Pancreas (tissue), 10 donors: ENCODE results near the gene ZNF362. TPM values are rescaled to one million over a fixed set of nuclear protein-coding genes. Genes with fewer than 3 reads are reported as not detected.

Experiments used
- ATAC-seq, 4 donors: fragments of 200-7000 bp; cut with Tn5 transposase; one replicate each; pipeline versions ENCODE4 v1.8.0 to v1.9.1; 2020; ENCODE audit warnings: mild to moderate bottlenecking in 4 of 4, moderate library complexity in 4 of 4
- DNase-seq, 6 donors: peaks; one replicate each; pipeline ENCODE4 v3.0.0-alpha.2; 2020
- FAIRE-seq: peaks from 2 replicates; lab custom pipeline; 2012; peaks lifted over from hg19 to GRCh38; lab: Jason Lieb, UNC
- H3K27ac ChIP-seq, 4 donors: fragments of 200-600 bp; sonication (generic); 1 replicate in 3 of 4; 2 replicates in 1 of 4; pipeline versions ENCODE4 v1.5.0 to v1.8.0; 2020
- H3K27me3 ChIP-seq, 4 donors: fragments of 200-600 bp; one replicate each; pipeline ENCODE4 v1.8.0; 2021
- H3K36me3 ChIP-seq, 3 donors: fragments of 200-600 bp; sonication (generic) in 1 of 3; one replicate each; pipeline versions ENCODE4 v1.5.0 to v1.8.0; 2020 to 2021
- H3K4me1 ChIP-seq, 3 donors: fragments of 200-600 bp; one replicate each; pipeline ENCODE4 v1.8.0; 2021
- H3K4me3 ChIP-seq, 4 donors: fragments of 200-600 bp; sonication (generic) in 2 of 4; one replicate each; pipeline versions ENCODE4 v1.5.0 to v1.8.0; 2020 to 2021
- H3K9me3 ChIP-seq, 4 donors: fragments of 200-600 bp; one replicate each; pipeline ENCODE4 v1.8.0; 2021
- CTCF ChIP-seq, 4 donors: fragments of 200-600 bp; sonication (generic) in 3 of 4; IDR thresholded peaks; one replicate each; pipeline versions ENCODE4 v1.5.0 to v1.8.0; 2021; ENCODE audit warnings: antibody characterized with exemption in 4 of 4
- WGBS, 2 donors: extraction: QIAGEN DNeasy Blood & Tissue Kit; methylation state at CpG; one replicate each; pipeline ENCODE4 v1.1.7; 2013; 5-methylcytosine and 5-hydroxymethylcytosine counted together
- intact Hi-C, 3 donors: fragments of 100-400 bp; cut with DNase I; formaldehyde crosslinking; loops; one replicate each; pipeline versions ENCODE4 v1.11.1 to v1.14.2; 2022
- polyA plus RNA-seq, 2 donors: library from polyadenylated mRNA; stranded (reverse); fragments of 200-250 nt; gene quantifications; one replicate each; pipeline ENCODE4 v1.2.3, GENCODE V29; 2013
- total RNA-seq, 6 donors: library from RNA; stranded (reverse); fragmentation: NEBNext Ultra II Directional in 4 of 6; extraction: Animal tissue kit (Norgen Biotek cat#: 25700) in 4 of 6; gene quantifications; one replicate each; pipeline versions ENCODE4 v1.2.1 to v1.2.4, GENCODE V29; 2021 to 2023
- donor health status: healthy with polysubstance abuse.
- donor health status: DM: no; HTN: no; CAD: no; lungs with moderate emphysema.
- donor health status: DM: no; HTN: no; CAD: no.
- donor health status: control.
- donor health status: control.
- donor health status: Bipolar disorder and iron deficiency.
- donor health status: DM: yes; HTN: yes; CAD: no.
- donor health status: DM: no; HTN: no; CAD: no.
- donor health status: DM: no; HTN: no; CAD: no.
- donor health status: DM: yes; HTN: yes; CAD: no.

The ZNF362 gene
- total and polyA plus RNA-seq, 8 donors = 11.8 to 19.7 (median 13.9) TPM

GRCh38 chr1:33314416-33314815, 58.1 kb downstream of the ZNF362 start:
- Histone ChIP-seq H3K27me3 (no peaks in the 10 kb centered on the region), H3K27ac (no peak overlapping the region), H3K4me1 (no peaks in the 10 kb centered on the region), H3K4me3 (no peak overlapping the region), H3K9me3 (no peaks in the 10 kb centered on the region), H3K36me3 (no peaks in the 10 kb centered on the region)
- DNase-seq (peak in 1 of 6 donors; percentile 21), FAIRE-seq (no peak), ATAC-seq (no peak)
- intact Hi-C loops = no loop called here
- WGBS, 2 donors = 86 to 89% methylated on average over 9 of the region's 9 CpGs
- no peak for TF ChIP-seq CTCF (IDR thresholded peaks at IDR 0.05)

GRCh38 chr1:33316601-33317000, 60.3 kb downstream of the ZNF362 start:
- ATAC-seq (no peak), FAIRE-seq (no peak), DNase-seq (peak in 1 of 6 donors; percentile 16)
- H3K27me3 ChIP-seq = no peaks in the 10 kb centered on the region
- intact Hi-C loops = no loop called here
- no peak for TF ChIP-seq CTCF (IDR thresholded peaks at IDR 0.05)
- H3K27ac ChIP-seq = no peak overlapping the region
- H3K9me3 ChIP-seq = no peaks in the 10 kb centered on the region
- H3K4me1 ChIP-seq = no peaks in the 10 kb centered on the region
- no peak overlapping the region for H3K4me3 ChIP-seq
- H3K36me3 ChIP-seq = no peaks in the 10 kb centered on the region
- 52 to 85% methylated on average over 2 of the region's 2 CpGs for WGBS, 2 donors

GRCh38 chr1:33317354-33317753, 61.1 kb downstream of the ZNF362 start:
- Histone ChIP-seq H3K36me3 (no peaks in the 10 kb centered on the region), H3K9me3 (no peaks in the 10 kb centered on the region), H3K4me3 (no peak overlapping the region), H3K27me3 (no peaks in the 10 kb centered on the region), H3K27ac (no peak overlapping the region), H3K4me1 (no peaks in the 10 kb centered on the region)
- TF ChIP-seq CTCF (IDR thresholded peaks at IDR 0.05) = no peak
- intact Hi-C loops = no loop called here
- 62 to 76% methylated on average over 1 of the region's 1 CpG for WGBS, 2 donors
- ATAC-seq = no peak
- no peak for DNase-seq
- no peak for FAIRE-seq

- intact Hi-C loops = no loop called here
- no peak for DNase-seq
- no peaks in the 10 kb centered on the region for H3K9me3 ChIP-seq
- H3K4me1 ChIP-seq = no peaks in the 10 kb centered on the region
- no peaks in the 10 kb centered on the region for H3K27me3 ChIP-seq
- no peak for TF ChIP-seq CTCF (IDR thresholded peaks at IDR 0.05)
- no peak for ATAC-seq
- no peak overlapping the region for H3K27ac ChIP-seq
- WGBS, 2 donors = 72 to 79% methylated on average over 6 of the region's 6 CpGs
- H3K4me3 ChIP-seq = no peak overlapping the region
- no peak for FAIRE-seq
- peaks cover 0 to 4% (median 0%) of the 10 kb centered on the region in 3 donors for H3K36me3 ChIP-seq
Observed at GRCh38 chr1:33317946-33318345, 61.7 kb downstream of the ZNF362 start.

GRCh38 chr1:33319186-33319948, 63.1 kb downstream of the ZNF362 start:
- no peak overlapping the region for H3K4me3 ChIP-seq
- ATAC-seq = no peak

More at GRCh38 chr1:33319186-33319948, 63.1 kb downstream of the ZNF362 start:
- intact Hi-C loops = no loop called here
- DNase-seq (peak in 1 of 6 donors; percentile 39), FAIRE-seq (no peak)
- no peaks in the 10 kb centered on the region for H3K9me3 ChIP-seq
- TF ChIP-seq CTCF (IDR thresholded peaks at IDR 0.05) = no peak
- 85 to 91% methylated on average over 9 of the region's 9 CpGs for WGBS, 2 donors
- H3K27me3 ChIP-seq = no peaks in the 10 kb centered on the region
- H3K4me1 ChIP-seq = no peaks in the 10 kb centered on the region
- peaks cover 0 to 18% (median 6%) of the 10 kb centered on the region in 3 donors for H3K36me3 ChIP-seq
- H3K27ac ChIP-seq = no peak overlapping the region
